Measurements from ENCODE around the gene MUC5B.

GRCh38 chr11:1202776-1203504, 19.9 kb upstream of the MUC5B start:
- no peak for TF ChIP-seq POLR2A (IDR thresholded peaks at IDR 0.05; ENCODE audit: insufficient read depth in 1 of 2, low read depth in 2 of 2, low read length in 2 of 2)
- no peak for TF ChIP-seq ZNF225 (CRISPR knock-in tag; IDR thresholded peaks at IDR 0.05)
- no peak for TF ChIP-seq SUZ12 (IDR thresholded peaks at IDR 0.05; ENCODE audit: low read depth, low read length)
- TF ChIP-seq RARA (CRISPR knock-in tag; IDR thresholded peaks at IDR 0.05): no peak
- no peak for TF ChIP-seq CBX2 (IDR thresholded peaks at IDR 0.05; ENCODE audit: low read depth, low read length)
- TF ChIP-seq CBX2 (CRISPR knock-in tag; IDR thresholded peaks at IDR 0.05; ENCODE audit: low read depth): no peak
- no peak for TF ChIP-seq KDM6A (CRISPR knock-in tag; IDR thresholded peaks at IDR 0.05; ENCODE audit: low read depth)
- TF ChIP-seq RNF2 (conservative IDR thresholded peaks at IDR 0.05; ENCODE audit: low read depth): no peak
- no peak for TF ChIP-seq PREB (CRISPR knock-in tag; IDR thresholded peaks at IDR 0.05)
- TF ChIP-seq BRD4 (CRISPR knock-in tag; IDR thresholded peaks at IDR 0.05): no peak
- no peak for TF ChIP-seq E2F5 (CRISPR knock-in tag; conservative IDR thresholded peaks at IDR 0.05)
- no peak for TF ChIP-seq JUN (CRISPR knock-in tag; IDR thresholded peaks at IDR 0.05)
- no peak for TF ChIP-seq KAT2B (IDR thresholded peaks at IDR 0.05; ENCODE audit: borderline replicate concordance, low read depth, low read length)
- TF ChIP-seq CTCF (CRISPR knock-in tag; IDR thresholded peaks at IDR 0.05): peak; percentile 96
- no peak for TF ChIP-seq ZNF775 (CRISPR knock-in tag; IDR thresholded peaks at IDR 0.05; ENCODE audit: borderline replicate concordance)

Data from HepG2 (cell line).